ENCODE data around the gene CPEB1. TPM values are rescaled to one million over a fixed set of nuclear protein-coding genes. Genes with fewer than 3 reads are reported as not detected.

CPEB1 gene
- total RNA-seq, 6 experiments from 2014 or later, result not detected

DNA sequence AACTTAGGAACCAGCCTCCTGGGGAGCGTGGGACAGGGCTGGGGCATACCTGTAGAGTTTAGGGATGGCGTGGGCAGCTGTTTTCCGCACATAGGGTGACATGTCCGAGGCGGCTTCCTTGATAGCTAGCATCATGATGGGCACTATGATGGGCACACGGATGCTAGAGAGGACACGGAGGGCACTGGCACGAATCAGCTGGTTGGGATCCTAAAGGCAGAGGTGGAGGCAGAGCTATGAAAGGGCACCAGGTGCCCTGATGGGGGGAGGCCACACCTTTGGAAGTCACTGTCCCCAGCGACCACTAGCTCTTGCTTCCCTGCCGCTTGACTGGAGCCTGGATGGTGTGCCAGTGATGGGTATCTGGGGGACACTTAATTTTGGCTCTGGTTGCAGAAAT, 34.2 kb upstream of the CPEB1 start:
- Histone ChIP-seq H3K36me3 (no peaks in the 10 kb centered on the region), H3K4me1 (no peaks in the 10 kb centered on the region), H3K27ac (no peak overlapping the region), H3K27me3 (peaks cover 0 to 3% of the 10 kb centered on the region in 2 donors), H3K4me3 (no peak overlapping the region), H3K9me3 (no peaks in the 10 kb centered on the region)
- 83% methylated on average over 3 of the region's 10 CpGs for WGBS (ENCODE audit: insufficient coverage, low coverage, low lambda C conversion rate, missing lambda C conversion rate)
- no peak for DNase-seq
- ATAC-seq, result no peak
- intact Hi-C loops (cut with DNase I), result no loop called here
- TF ChIP-seq, protein P1, sequence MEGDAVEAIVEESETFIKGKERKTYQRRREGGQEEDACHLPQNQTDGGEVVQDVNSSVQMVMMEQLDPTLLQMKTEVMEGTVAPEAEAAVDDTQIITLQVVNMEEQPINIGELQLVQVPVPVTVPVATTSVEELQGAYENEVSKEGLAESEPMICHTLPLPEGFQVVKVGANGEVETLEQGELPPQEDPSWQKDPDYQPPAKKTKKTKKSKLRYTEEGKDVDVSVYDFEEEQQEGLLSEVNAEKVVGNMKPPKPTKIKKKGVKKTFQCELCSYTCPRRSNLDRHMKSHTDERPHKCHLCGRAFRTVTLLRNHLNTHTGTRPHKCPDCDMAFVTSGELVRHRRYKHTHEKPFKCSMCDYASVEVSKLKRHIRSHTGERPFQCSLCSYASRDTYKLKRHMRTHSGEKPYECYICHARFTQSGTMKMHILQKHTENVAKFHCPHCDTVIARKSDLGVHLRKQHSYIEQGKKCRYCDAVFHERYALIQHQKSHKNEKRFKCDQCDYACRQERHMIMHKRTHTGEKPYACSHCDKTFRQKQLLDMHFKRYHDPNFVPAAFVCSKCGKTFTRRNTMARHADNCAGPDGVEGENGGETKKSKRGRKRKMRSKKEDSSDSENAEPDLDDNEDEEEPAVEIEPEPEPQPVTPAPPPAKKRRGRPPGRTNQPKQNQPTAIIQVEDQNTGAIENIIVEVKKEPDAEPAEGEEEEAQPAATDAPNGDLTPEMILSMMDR (IDR thresholded peaks at IDR 0.05), result no peak
- TF ChIP-seq POLR2A (IDR thresholded peaks at IDR 0.05), result no peak

DNA sequence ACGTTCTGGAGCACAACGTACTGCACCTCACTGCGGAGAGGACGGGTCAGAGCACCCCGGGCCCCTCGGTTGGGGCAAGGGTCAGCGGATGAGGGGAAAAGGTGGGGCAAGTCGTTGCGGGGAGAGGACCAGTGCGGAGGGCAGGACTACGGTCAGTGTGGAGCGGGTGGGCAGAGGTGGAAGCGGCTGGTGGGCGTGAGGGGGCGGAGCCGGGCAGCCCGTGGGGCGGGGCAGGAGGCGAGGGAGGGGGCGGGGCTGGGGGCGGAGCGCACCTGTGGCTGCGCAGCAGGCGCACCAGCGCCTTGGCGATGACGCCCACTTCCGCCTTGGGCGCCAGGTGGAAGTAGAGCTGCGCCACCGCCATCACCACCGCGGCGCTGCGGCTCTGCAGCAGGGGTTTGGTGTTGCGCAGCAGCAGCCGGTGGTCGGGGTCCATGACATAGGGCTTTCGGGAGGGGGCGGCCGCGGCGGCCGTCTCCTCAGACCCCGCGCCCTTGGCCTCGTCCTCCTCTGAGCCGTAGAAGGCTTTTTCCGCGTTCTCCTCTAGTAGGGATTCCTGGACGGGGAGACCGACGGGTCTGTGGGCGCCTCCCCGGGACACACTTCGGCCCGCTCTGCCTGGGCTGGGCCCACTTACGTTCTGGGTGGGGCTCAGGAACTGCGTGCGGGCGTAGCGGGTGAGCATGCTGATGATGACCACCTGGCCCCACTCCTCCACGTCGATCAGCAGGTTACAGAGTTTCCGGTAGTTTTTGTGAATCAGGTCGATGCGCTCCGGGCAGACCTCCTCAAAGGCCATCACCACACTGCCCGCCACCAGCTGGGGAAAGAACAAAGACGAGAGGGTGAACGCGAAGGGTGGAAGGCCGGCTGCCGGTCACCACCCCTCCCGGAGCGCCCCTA, 33.3 kb upstream of the CPEB1 start:
- H3K4me3 ChIP-seq, result peak overlapping the region in 2 of 3 donors; percentile 4 to 43
- no peaks in the 10 kb centered on the region for H3K9me3 ChIP-seq
- TF ChIP-seq, protein P1 (IDR thresholded peaks at IDR 0.05), result no peak
- no peak for TF ChIP-seq POLR2A (IDR thresholded peaks at IDR 0.05)
- H3K27me3 ChIP-seq, result peaks cover 0 to 3% of the 10 kb centered on the region in 2 donors
- WGBS (ENCODE audit: insufficient coverage, low coverage, low lambda C conversion rate, missing lambda C conversion rate), result 3% methylated on average over 17 of the region's 76 CpGs
- peak in 1 of 3 donors; percentile 31 for DNase-seq
- peak; percentile 35 to 60 (median 40) for ATAC-seq
- H3K27ac ChIP-seq, result no peak overlapping the region
- H3K36me3 ChIP-seq, result no peaks in the 10 kb centered on the region
- intact Hi-C loops (cut with DNase I), result no loop called here
- H3K4me1 ChIP-seq, result no peaks in the 10 kb centered on the region

DNA sequence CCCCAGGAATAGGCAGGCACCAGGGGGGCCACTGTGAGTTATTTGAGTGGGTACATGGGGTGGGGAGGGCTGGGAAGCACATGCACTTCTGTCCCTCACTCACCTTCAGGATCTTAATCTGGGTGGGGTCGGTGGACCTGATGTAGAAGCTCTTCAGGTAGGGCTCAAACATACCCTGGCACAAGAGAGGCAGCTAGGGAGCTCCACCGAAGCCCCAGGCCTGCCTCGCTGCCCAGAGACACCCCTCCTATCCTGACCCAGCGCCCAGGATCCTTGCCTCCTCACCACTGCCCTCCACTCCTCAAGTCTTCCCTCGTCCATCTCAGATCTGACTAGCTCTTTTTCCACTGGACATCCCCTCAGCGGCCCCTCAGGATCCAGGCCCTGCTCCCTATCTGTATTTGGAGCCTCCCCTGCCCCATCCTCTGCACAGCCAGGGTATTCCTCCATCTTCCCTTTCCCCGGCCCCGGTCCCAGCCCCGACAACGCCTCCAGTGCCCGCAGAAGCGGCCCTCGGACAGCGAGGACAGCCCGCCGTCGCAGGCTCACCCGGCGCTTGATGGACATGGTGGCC, 32.5 kb upstream of the CPEB1 start:
- no peak overlapping the region for H3K27ac ChIP-seq
- H3K36me3 ChIP-seq, result no peaks in the 10 kb centered on the region
- H3K4me3 ChIP-seq, result no peak overlapping the region
- peaks cover 0 to 3% of the 10 kb centered on the region in 2 donors for H3K27me3 ChIP-seq
- H3K4me1 ChIP-seq, result no peaks in the 10 kb centered on the region
- 22% methylated on average over 18 of the region's 19 CpGs for WGBS (ENCODE audit: insufficient coverage, low coverage, low lambda C conversion rate, missing lambda C conversion rate)
- no peak for DNase-seq
- H3K9me3 ChIP-seq, result no peaks in the 10 kb centered on the region
- TF ChIP-seq POLR2A (IDR thresholded peaks at IDR 0.05), result no peak
- TF ChIP-seq, protein P1 (IDR thresholded peaks at IDR 0.05), result no peak
- intact Hi-C loops (cut with DNase I), result no loop called here
- no peak for ATAC-seq

DNA sequence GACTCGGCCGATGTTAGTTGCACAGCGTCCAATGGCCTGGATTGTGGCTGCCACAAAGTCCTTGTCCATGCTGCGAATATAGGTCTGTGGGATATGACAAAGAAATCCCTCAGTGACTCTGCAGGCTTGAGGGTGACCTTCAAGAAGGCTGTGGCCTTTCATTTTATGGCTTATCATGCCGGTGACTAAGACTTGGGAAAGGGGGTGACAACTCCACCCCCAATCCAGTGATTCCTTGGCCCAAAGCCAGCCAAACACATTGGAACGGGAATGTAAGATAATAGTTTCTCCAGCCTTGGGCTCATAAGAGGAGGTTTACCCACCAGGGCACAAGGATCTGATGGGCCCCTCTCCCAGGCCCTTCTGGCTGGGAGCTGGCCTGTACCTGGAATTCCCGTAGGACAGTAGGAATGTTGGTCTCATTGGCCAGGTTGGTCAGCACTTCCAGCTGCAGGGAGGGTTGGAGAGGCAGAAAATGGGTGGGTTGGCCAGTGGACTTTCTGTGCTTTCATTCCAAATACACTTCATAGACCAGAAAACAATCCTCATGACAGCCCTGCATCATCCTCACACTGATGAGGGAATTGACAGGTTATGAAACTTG, 30.7 kb upstream of the CPEB1 start:
- ATAC-seq (no peak), DNase-seq (no peak)
- WGBS (ENCODE audit: insufficient coverage, low coverage, low lambda C conversion rate, missing lambda C conversion rate), result 63% methylated on average over 3 of the region's 7 CpGs
- Histone ChIP-seq H3K9me3 (no peaks in the 10 kb centered on the region), H3K4me1 (no peaks in the 10 kb centered on the region), H3K36me3 (no peaks in the 10 kb centered on the region), H3K27ac (no peak overlapping the region), H3K27me3 (peaks cover 0 to 3% of the 10 kb centered on the region in 2 donors), H3K4me3 (no peak overlapping the region)
- intact Hi-C loops (cut with DNase I), result no loop called here
- TF ChIP-seq, protein P1 (IDR thresholded peaks at IDR 0.05), result no peak
- TF ChIP-seq POLR2A (IDR thresholded peaks at IDR 0.05), result no peak
